Tibial artery (tissue), 4 donors: ENCODE data around the gene SLC49A4.

ENCODE experiments used
- DNase-seq, 2 donors: peaks; one replicate each; pipeline ENCODE4 v3.0.0-alpha.2; 2019
- H3K27ac ChIP-seq, 2 donors: fragments of 200-600 bp; sonication (generic) in 1 of 2; 1 replicate in 1 of 2; 2 replicates in 1 of 2; pipeline ENCODE4 v1.5.1; 2018 to 2019; ENCODE audit warnings: mild to moderate bottlenecking in 1 of 2
- H3K27me3 ChIP-seq, 2 donors: fragments of 200-600 bp; sonication (generic) in 1 of 2; one replicate each; pipeline versions ENCODE4 v1.5.1 to v1.6.0; 2016 to 2019
- H3K36me3 ChIP-seq, 3 donors: fragments of 200-600 bp; sonication (generic) in 2 of 3; one replicate each; pipeline ENCODE4 v1.5.1; 2016 to 2019; ENCODE audit warnings: mild to moderate bottlenecking in 2 of 3
- H3K4me1 ChIP-seq, 4 donors: fragments of 200-600 bp; sonication (generic) in 2 of 4; 1 replicate in 3 of 4; 2 replicates in 1 of 4; pipeline ENCODE4 v1.5.1; 2016 to 2019
- H3K4me3 ChIP-seq, 2 donors: fragments of 200-600 bp; sonication (generic) in 1 of 2; 1 replicate in 1 of 2; 2 replicates in 1 of 2; pipeline ENCODE4 v1.5.1; 2018 to 2019; ENCODE audit warnings: mild to moderate bottlenecking in 2 of 2
- H3K9me3 ChIP-seq, 3 donors: fragments of 200-600 bp; sonication (generic) in 1 of 3; one replicate each; pipeline ENCODE4 v1.5.1; 2016 to 2019
- intact Hi-C: fragments of 100-400 bp; cut with DNase I; formaldehyde crosslinking; loops from one replicate; pipeline ENCODE4 v1.15.0; 2023; ENCODE audit warnings: low total_unique reads
- TF ChIP-seq, protein P1 (sequence below), 2 experiments: fragments of 200-600 bp in 1 of 2; fragments of 450-650 bp in 1 of 2; IDR thresholded peaks; one replicate each; pipeline ENCODE4 v1.5.1; 2017 to 2019; ENCODE audit warnings: antibody characterized with exemption in 2 of 2, mild to moderate bottlenecking in 1 of 2, moderate library complexity in 1 of 2

The SLC49A4 gene

DNA sequence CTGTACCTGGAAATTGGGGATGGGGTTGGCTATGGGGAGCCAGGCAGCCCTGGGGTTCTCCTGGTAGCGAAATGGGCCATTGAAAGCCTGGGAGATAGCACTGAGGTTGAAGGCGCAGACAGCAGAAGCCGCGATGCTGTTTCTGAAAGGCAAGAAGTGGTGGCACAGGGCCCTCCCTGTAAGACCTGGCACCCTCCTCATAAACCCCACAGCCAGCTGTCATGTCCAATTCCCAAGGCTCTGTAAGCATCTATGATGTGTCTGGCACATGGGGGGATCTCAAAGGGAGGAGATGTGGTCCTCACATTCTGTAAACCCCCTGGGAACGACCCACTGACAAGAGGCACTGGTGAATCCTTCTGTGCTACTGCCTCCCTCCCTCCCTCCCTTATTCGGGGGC is 128.7 kb downstream of the SLC49A4 start:
- Histone ChIP-seq H3K36me3 (no peaks in the 10 kb centered on the region), H3K27ac (no peak overlapping the region), H3K27me3 (peaks cover 0 to 17% of the 10 kb centered on the region in 2 donors), H3K9me3 (no peaks in the 10 kb centered on the region), H3K4me3 (no peak overlapping the region), H3K4me1 (peaks cover 0 to 7% (median 0%) of the 10 kb centered on the region in 4 donors)
- TF ChIP-seq, protein P1, sequence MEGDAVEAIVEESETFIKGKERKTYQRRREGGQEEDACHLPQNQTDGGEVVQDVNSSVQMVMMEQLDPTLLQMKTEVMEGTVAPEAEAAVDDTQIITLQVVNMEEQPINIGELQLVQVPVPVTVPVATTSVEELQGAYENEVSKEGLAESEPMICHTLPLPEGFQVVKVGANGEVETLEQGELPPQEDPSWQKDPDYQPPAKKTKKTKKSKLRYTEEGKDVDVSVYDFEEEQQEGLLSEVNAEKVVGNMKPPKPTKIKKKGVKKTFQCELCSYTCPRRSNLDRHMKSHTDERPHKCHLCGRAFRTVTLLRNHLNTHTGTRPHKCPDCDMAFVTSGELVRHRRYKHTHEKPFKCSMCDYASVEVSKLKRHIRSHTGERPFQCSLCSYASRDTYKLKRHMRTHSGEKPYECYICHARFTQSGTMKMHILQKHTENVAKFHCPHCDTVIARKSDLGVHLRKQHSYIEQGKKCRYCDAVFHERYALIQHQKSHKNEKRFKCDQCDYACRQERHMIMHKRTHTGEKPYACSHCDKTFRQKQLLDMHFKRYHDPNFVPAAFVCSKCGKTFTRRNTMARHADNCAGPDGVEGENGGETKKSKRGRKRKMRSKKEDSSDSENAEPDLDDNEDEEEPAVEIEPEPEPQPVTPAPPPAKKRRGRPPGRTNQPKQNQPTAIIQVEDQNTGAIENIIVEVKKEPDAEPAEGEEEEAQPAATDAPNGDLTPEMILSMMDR (IDR thresholded peaks at IDR 0.05): no peak
- intact Hi-C loops: no loop called here
- DNase-seq: peak in 1 of 2 donors; percentile 17

DNA sequence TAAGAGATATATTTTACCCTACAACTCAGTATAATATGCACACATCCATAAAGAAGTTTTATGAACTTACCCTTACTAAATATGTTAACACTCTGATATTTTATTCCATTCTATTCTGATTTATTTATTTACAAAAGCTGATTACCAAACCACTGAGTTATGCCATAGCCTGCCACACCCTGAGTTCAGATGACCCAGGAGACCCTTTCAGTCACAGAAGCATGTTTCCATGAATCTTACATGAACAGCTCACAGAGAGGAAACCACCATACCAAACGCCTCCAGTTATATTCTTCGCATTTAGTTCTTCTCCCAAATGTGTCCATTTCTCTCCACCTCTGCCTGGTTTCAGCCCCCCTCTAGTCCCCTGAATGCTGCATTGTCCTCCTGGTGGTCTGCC is 129.2 kb downstream of the SLC49A4 start:
- Histone ChIP-seq H3K4me3 (no peak overlapping the region), H3K4me1 (peaks cover 0 to 3% (median 0%) of the 10 kb centered on the region in 4 donors), H3K27ac (no peak overlapping the region), H3K36me3 (no peaks in the 10 kb centered on the region), H3K27me3 (peaks cover 0 to 22% of the 10 kb centered on the region in 2 donors), H3K9me3 (no peaks in the 10 kb centered on the region)
- TF ChIP-seq, protein P1 (IDR thresholded peaks at IDR 0.05): no peak
- no peak for DNase-seq
- intact Hi-C loops: no loop called here

DNA sequence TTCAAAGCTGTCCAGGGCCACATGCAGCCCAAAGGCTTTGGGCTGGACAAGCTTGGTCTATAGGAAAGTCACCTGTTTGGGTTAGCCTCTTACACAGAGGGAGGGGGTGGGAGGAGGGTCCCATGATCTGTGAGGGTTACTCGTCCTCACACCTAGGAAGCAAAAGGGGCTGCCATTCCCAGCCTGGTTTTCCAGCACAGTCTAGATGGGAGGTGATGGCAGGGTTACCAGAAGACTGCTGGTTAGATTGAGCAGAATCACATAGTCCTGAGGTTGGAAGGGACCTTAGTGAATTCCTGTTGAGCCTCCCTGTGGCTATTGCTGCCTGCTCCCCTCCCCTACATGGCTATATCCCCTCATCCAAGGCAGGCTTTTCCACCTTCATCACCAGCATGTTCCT is 130.9 kb downstream of the SLC49A4 start:
- H3K27me3 ChIP-seq: peaks cover 0 to 22% of the 10 kb centered on the region in 2 donors

DNA sequence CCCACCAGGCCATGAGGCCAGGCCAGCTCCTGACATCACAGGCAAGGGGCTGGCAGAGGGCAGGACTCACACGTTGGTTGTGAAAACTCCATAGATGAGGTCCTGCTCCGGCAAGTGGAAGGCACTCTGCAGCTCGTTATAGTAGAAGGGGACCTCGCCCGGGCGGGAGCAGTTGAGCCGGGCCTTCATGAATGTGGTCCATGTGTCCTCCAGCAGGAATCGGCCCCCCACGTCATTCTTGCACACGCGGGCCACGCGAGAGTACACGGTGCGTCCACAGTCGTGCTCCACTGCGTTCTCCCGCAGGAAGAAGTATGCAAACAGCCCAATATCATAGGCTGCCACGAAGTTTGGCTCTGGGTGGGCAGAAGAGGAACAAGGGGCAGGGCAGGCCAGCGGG is 131.5 kb downstream of the SLC49A4 start:
- no peak overlapping the region for H3K27ac ChIP-seq
- H3K4me1 ChIP-seq: no peaks in the 10 kb centered on the region
- H3K36me3 ChIP-seq: no peaks in the 10 kb centered on the region
- TF ChIP-seq, protein P1 (IDR thresholded peaks at IDR 0.05): no peak
- no peak overlapping the region for H3K4me3 ChIP-seq
- H3K27me3 ChIP-seq: peaks cover 0 to 22% of the 10 kb centered on the region in 2 donors
- DNase-seq: peak in 1 of 2 donors; percentile 45
- H3K9me3 ChIP-seq: no peaks in the 10 kb centered on the region
- intact Hi-C loops: no loop called here

More for the DNA sequence above, 130.9 kb downstream of the SLC49A4 start:
- H3K4me1 ChIP-seq: no peaks in the 10 kb centered on the region
- TF ChIP-seq, protein P1 (IDR thresholded peaks at IDR 0.05): no peak
- no peak overlapping the region for H3K4me3 ChIP-seq
- no peaks in the 10 kb centered on the region for H3K9me3 ChIP-seq
- intact Hi-C loops: no loop called here
- no peak overlapping the region for H3K27ac ChIP-seq
- no peaks in the 10 kb centered on the region for H3K36me3 ChIP-seq
- DNase-seq: peak in 1 of 2 donors; percentile 15

DNA sequence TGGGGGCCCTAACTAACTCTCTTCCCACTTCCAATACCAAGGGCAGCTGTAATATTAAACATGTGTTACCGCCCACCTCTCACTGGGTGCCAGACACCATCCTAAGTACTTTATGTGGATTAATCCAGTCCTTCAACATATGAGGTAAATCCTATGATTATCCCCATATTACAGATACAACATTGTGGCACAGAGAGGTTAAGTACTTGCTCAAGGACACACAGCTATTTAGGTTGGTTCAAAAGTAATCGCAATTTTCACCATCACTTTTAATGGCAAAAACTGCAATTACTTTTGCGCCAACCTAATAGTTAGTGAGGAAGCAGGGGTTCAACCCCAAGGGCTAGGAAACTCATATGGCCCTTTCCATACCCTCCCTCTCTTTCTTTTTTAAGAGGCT is 131.9 kb downstream of the SLC49A4 start:
- H3K27ac ChIP-seq: no peak overlapping the region
- intact Hi-C loops: no loop called here
- DNase-seq: no peak
- no peaks in the 10 kb centered on the region for H3K36me3 ChIP-seq
- no peaks in the 10 kb centered on the region for H3K4me1 ChIP-seq
- H3K27me3 ChIP-seq: peaks cover 0 to 20% of the 10 kb centered on the region in 2 donors
- TF ChIP-seq, protein P1 (IDR thresholded peaks at IDR 0.05): no peak
- H3K9me3 ChIP-seq: no peaks in the 10 kb centered on the region
- no peak overlapping the region for H3K4me3 ChIP-seq

DNA sequence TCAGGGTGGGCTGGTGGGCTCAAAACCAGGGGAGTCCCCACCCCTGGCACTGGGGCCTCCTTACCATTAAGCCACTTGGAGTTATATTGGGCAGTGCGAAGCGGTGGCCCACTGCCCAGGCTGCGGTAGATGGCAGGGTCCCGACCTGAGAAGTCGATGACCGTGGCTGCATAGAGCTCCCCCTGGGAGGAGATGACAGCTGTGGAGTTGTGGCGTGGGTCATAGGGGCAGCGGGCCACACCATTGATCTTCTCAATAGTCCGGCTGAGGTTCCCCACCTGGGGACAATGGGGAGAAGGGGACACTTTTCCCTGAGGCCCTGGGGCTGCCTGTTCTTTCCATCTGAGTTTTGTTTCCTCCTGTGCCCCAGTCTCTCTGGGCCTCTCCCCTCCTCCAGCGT is 132.9 kb downstream of the SLC49A4 start:
- no peaks in the 10 kb centered on the region for H3K4me1 ChIP-seq
- intact Hi-C loops: no loop called here
- no peaks in the 10 kb centered on the region for H3K9me3 ChIP-seq
- no peak overlapping the region for H3K4me3 ChIP-seq
- no peak overlapping the region for H3K27ac ChIP-seq
- H3K36me3 ChIP-seq: no peaks in the 10 kb centered on the region
- TF ChIP-seq, protein P1 (IDR thresholded peaks at IDR 0.05): no peak
- peak; percentile 4 to 46 for DNase-seq
- H3K27me3 ChIP-seq: peaks cover 0 to 12% of the 10 kb centered on the region in 2 donors
